Dendritic cell treated with granulocyte-macrophage colony-stimulating factor and Interleukin-4, amounts not matched to agents 40 ng/mL and 50 ng/mL, for 4 days (primary cell): ENCODE data around the gene PHB1.

ENCODE experiments used
- H3K27ac Mint-ChIP-seq: one replicate; pipeline ENCODE4 v1.8.0; 2022; ENCODE audit warnings: mild to moderate bottlenecking, mixed read lengths
- H3K27me3 Mint-ChIP-seq: one replicate; pipeline ENCODE4 v1.8.0; 2022; ENCODE audit warnings: mild to moderate bottlenecking, mixed read lengths
- H3K36me3 Mint-ChIP-seq: one replicate; pipeline ENCODE4 v1.8.0; 2022; ENCODE audit warnings: low read depth, mixed read lengths
- H3K4me1 Mint-ChIP-seq: one replicate; pipeline ENCODE4 v1.8.0; 2022; ENCODE audit warnings: low read depth, mixed read lengths
- H3K4me3 Mint-ChIP-seq: one replicate; pipeline ENCODE4 v1.8.0; 2022; ENCODE audit warnings: mild to moderate bottlenecking, moderate library complexity, mixed read lengths
- H3K9me3 Mint-ChIP-seq: one replicate; pipeline ENCODE4 v1.8.0; 2022; ENCODE audit warnings: mixed read lengths
- intact Hi-C: fragments of 100-400 bp; cut with micrococcal nuclease; formaldehyde crosslinking; loops from one replicate; pipeline ENCODE4 v1.15.0; 2022

Gene PHB1

DNA sequence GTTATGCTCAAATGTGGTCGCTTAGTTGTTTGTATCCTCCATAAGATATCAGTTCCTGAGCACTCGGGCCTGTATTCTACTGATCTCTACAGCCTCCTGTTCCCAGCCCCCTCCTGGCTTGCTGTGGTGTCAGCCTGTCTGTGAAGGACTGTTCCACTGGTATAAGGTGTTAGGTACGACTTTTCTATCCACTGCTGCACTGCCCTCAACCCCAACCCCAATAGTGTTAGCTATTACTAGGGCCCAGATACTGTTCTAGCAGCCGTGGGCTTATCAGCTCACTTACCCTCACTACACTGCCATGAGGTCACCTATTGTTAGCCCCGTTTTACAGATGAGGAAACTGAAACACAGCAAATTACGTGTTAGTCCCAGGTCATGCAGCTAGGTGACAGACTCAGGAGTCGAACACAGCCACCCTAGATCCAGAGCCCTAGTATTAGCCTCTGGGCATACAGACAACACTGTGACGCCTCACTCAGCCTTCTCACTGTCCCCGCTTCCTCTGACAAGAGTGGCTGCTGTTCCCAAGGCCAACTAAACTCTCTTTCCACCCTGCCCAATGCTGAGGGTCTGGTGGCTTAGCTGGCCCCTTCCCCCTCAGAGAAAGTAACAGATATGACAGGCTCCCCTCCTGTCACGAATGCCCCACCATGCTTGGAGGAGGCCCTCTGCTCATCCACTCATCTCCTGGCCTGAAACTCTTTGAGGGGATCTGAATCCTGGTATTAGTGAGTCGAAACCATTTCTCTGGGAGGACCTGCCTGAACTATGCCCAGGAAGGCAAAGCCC is 27.0 kb downstream of the PHB1 start:
- no peaks in the 10 kb centered on the region for H3K36me3 Mint-ChIP-seq
- H3K27ac Mint-ChIP-seq = peak overlapping the region; percentile 95
- H3K4me1 Mint-ChIP-seq = peaks cover 49% of the 10 kb centered on the region
- no peaks in the 10 kb centered on the region for H3K9me3 Mint-ChIP-seq
- no peak overlapping the region for H3K4me3 Mint-ChIP-seq
- intact Hi-C loops = no loop called here
- H3K27me3 Mint-ChIP-seq = no peaks in the 10 kb centered on the region

GRCh38 chr17:49386373-49386772 is 28.3 kb downstream of the PHB1 start:
- Mint-ChIP-seq H3K9me3 (no peaks in the 10 kb centered on the region), H3K4me3 (no peak overlapping the region), H3K36me3 (no peaks in the 10 kb centered on the region), H3K4me1 (peaks cover 47% of the 10 kb centered on the region), H3K27ac (peak overlapping the region; percentile 95), H3K27me3 (no peaks in the 10 kb centered on the region)
- intact Hi-C loops = no loop called here

DNA sequence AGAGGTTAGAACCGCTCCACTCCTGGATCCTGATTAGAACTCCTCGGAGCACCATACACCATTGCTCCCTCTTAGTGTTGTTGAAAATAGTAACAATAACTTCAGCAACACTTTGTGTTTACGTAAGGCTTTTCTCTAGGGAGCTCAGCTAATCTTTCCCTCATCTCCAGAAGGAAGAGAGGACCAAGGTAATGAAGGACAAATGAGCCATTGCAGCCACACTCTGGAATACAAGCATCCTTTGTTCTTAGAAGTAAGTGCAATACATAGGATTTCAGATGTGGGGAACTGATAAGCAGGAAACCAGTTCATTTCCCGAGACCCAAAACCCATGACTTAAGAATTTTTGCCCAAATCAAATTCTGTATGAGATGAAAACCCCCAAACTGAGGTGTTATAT is 29.7 kb downstream of the PHB1 start:
- H3K9me3 Mint-ChIP-seq = no peaks in the 10 kb centered on the region
- H3K36me3 Mint-ChIP-seq = no peaks in the 10 kb centered on the region
- no peaks in the 10 kb centered on the region for H3K27me3 Mint-ChIP-seq
- H3K4me1 Mint-ChIP-seq = peaks cover 41% of the 10 kb centered on the region
- H3K27ac Mint-ChIP-seq = no peak overlapping the region
- intact Hi-C loops = no loop called here
- no peak overlapping the region for H3K4me3 Mint-ChIP-seq

DNA sequence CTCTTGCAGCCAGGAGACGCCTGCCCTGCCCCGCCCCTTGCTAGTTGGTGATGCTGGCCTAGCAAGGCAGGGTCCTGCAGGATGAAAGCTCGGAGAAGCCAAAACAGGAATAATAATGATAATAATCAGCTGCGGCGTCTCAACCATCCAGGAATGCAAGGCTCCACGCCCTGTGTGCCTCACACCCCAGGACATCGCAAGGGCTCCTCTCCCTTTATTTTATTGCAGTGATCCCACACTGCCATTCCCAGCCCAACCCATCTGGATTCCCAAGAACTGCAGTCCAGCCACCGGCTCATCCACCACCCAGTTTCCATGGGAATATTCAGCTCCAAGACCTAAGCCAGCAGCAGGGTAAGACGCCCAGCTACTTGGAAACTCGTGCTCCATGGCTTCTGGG is 31.6 kb downstream of the PHB1 start:
- Mint-ChIP-seq H3K36me3 (no peaks in the 10 kb centered on the region), H3K4me1 (peaks cover 37% of the 10 kb centered on the region), H3K4me3 (no peak overlapping the region), H3K9me3 (no peaks in the 10 kb centered on the region), H3K27ac (no peak overlapping the region), H3K27me3 (no peaks in the 10 kb centered on the region)
- intact Hi-C loops = no loop called here

- Mint-ChIP-seq H3K4me1 (peaks cover 32% of the 10 kb centered on the region), H3K36me3 (no peaks in the 10 kb centered on the region), H3K27me3 (no peaks in the 10 kb centered on the region), H3K27ac (no peak overlapping the region), H3K9me3 (no peaks in the 10 kb centered on the region), H3K4me3 (no peak overlapping the region)
- intact Hi-C loops = no loop called here
Observed at GRCh38 chr17:49382556-49382955, 32.1 kb downstream of the PHB1 start.

- Mint-ChIP-seq H3K4me3 (no peak overlapping the region), H3K36me3 (no peaks in the 10 kb centered on the region), H3K27me3 (no peaks in the 10 kb centered on the region), H3K9me3 (no peaks in the 10 kb centered on the region), H3K4me1 (peaks cover 27% of the 10 kb centered on the region), H3K27ac (no peak overlapping the region)
- intact Hi-C loops = no loop called here
Observed at GRCh38 chr17:49381793-49382192, 32.9 kb downstream of the PHB1 start.

DNA sequence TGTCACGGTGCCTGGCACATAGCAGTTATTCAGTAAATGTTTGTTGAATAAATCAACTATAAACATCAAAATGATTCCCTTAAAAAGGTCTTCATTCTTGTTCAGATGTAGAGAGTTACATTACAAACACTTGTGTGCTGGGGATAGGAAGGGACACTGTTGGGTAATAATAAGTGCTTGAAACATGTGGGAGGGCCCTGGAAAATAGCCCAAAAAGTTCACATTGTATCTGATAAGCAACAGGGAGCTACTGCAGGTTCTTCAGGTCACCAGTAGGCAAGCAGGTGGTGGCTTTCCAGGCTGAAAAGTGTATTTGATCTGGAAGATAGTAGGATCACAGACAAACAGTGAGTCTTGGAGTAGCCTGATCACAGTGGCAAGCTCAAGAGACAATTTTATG is 33.6 kb downstream of the PHB1 start:
- H3K4me1 Mint-ChIP-seq = peaks cover 30% of the 10 kb centered on the region
- no peaks in the 10 kb centered on the region for H3K27me3 Mint-ChIP-seq
- H3K9me3 Mint-ChIP-seq = no peaks in the 10 kb centered on the region
- no peak overlapping the region for H3K27ac Mint-ChIP-seq
- intact Hi-C loops = no loop called here
- no peak overlapping the region for H3K4me3 Mint-ChIP-seq
- H3K36me3 Mint-ChIP-seq = no peaks in the 10 kb centered on the region

DNA sequence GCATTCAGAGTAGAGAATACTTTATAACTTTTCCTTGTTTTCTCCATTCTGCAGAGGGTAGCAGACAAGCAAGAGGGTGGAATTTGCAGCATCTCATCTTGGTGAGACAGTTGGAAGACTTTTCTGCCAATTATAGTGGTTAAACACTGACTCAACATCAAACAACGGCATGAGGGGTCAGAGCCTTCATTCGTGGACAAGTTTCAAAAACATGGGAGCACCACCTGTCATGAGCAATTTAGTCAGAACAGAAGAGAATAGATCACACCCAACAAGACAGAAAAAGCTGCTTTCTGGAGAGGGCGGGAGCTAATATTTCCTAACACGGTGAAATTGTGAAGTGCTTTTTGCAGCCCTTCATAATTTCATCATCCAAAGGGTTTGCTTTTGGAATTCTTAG is 34.8 kb downstream of the PHB1 start:
- Mint-ChIP-seq H3K27ac (no peak overlapping the region), H3K9me3 (no peaks in the 10 kb centered on the region), H3K27me3 (no peaks in the 10 kb centered on the region), H3K4me3 (no peak overlapping the region), H3K4me1 (peaks cover 31% of the 10 kb centered on the region), H3K36me3 (no peaks in the 10 kb centered on the region)
- intact Hi-C loops = no loop called here

GRCh38 chr17:49378311-49378710 is 36.4 kb downstream of the PHB1 start:
- Mint-ChIP-seq H3K27me3 (no peaks in the 10 kb centered on the region), H3K27ac (no peak overlapping the region), H3K4me3 (no peak overlapping the region), H3K36me3 (peaks cover under 1% of the 10 kb centered on the region), H3K9me3 (no peaks in the 10 kb centered on the region), H3K4me1 (peaks cover 31% of the 10 kb centered on the region)
- intact Hi-C loops = no loop called here

DNA sequence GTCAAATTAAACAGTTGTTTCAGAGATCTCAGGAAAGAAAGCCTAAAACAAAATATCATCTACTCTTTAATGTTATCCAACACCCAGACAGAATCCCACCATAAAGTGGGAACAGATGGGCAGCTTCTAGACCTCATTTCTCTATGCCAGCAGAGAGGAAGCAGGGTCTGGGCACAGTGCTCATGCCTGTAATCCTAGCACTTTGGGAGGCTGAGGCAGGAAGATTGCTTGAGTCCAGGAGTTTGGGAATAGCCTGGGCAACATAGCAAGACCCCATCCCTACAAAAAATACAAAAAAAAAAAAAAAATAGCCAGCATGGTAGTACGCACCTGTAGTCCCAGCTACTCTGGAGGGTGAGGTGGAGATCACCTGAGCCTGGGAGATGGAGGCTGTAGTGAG is 39.1 kb downstream of the PHB1 start:
- H3K4me3 Mint-ChIP-seq = no peak overlapping the region
- peaks cover 6% of the 10 kb centered on the region for H3K36me3 Mint-ChIP-seq
- H3K9me3 Mint-ChIP-seq = no peaks in the 10 kb centered on the region
- no peaks in the 10 kb centered on the region for H3K27me3 Mint-ChIP-seq
- H3K4me1 Mint-ChIP-seq = peaks cover 32% of the 10 kb centered on the region
- intact Hi-C loops = no loop called here
- no peak overlapping the region for H3K27ac Mint-ChIP-seq

GRCh38 chr17:49373115-49373514 is 41.6 kb downstream of the PHB1 start:
- Mint-ChIP-seq H3K9me3 (no peaks in the 10 kb centered on the region), H3K36me3 (peaks cover 6% of the 10 kb centered on the region), H3K4me1 (peaks cover 19% of the 10 kb centered on the region), H3K4me3 (no peak overlapping the region), H3K27ac (no peak overlapping the region), H3K27me3 (no peaks in the 10 kb centered on the region)
- intact Hi-C loops = no loop called here

GRCh38 chr17:49372425-49372824 is 42.3 kb downstream of the PHB1 start:
- Mint-ChIP-seq H3K27ac (peak overlapping the region; percentile 54), H3K36me3 (peaks cover 6% of the 10 kb centered on the region), H3K4me1 (peaks cover 23% of the 10 kb centered on the region), H3K9me3 (no peaks in the 10 kb centered on the region), H3K4me3 (no peak overlapping the region), H3K27me3 (no peaks in the 10 kb centered on the region)
- intact Hi-C loops = no loop called here

DNA sequence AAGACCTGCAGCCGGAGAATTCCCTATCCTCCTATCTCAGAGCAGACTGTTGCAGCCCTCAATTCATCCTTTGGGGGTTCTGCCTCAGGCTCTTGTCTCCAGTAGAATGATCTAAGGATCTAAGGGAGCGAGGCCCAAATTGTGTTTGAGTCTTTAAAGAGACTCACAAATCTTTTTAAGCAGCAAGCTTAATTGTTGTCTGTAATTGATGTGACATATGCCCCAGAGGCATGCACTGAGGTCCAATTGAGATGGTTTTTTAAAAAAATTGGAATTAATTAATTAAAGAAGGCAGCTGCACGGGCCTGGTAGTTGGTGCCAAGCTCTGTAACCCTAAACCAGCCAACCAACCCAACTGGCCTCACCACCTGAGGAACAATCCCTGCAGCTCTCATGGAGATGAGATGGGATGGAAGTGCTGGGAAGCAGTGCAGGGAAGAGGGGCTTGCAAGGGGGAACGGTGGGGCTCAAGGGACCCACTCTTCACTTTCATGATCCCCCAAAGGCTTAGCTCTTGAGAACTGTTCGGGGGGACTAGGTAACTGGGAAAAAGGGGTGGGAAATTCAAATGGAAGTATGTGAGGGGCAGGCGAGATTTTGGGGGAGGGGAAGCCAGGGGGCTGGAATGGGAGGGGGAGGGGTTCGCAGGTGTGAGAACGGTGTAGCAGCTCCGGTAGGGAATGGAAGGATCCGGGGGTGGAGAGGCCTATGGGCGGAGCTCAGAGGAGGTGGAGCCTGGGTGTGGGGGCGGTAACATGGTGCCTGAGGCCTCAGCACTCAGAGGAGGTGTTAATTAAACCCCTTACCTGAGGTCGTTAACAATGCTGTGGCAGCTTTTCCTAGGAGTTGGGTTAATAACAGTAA is 43.5 kb downstream of the PHB1 start:
- no peak overlapping the region for H3K4me3 Mint-ChIP-seq
- no peaks in the 10 kb centered on the region for H3K9me3 Mint-ChIP-seq
- H3K4me1 Mint-ChIP-seq = peaks cover 15% of the 10 kb centered on the region
- intact Hi-C loops = no loop called here
- H3K36me3 Mint-ChIP-seq = peaks cover 6% of the 10 kb centered on the region
- no peak overlapping the region for H3K27ac Mint-ChIP-seq
- no peaks in the 10 kb centered on the region for H3K27me3 Mint-ChIP-seq

DNA sequence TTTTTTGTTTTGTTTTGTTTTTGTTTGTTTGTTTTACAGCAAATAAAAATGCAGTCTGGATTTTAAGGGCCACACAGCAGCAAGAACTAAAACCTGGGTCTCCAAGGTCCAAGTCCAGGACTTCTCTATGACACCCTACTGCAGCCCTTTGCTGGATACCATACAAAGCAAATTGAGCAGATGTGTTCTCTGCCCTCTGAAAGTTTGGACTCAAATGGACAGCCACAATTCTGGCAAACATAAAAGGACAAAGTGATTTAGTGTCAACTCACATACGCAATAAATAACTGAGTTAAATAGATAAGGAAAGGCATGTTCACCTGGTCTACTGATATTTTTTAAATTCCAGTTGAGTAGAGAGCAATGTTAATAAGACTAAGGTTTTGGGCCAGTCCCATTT is 44.9 kb downstream of the PHB1 start:
- H3K36me3 Mint-ChIP-seq = peaks cover 6% of the 10 kb centered on the region
- no peak overlapping the region for H3K4me3 Mint-ChIP-seq
- intact Hi-C loops = no loop called here
- no peaks in the 10 kb centered on the region for H3K9me3 Mint-ChIP-seq
- peaks cover 20% of the 10 kb centered on the region for H3K4me1 Mint-ChIP-seq
- H3K27ac Mint-ChIP-seq = no peak overlapping the region
- H3K27me3 Mint-ChIP-seq = no peaks in the 10 kb centered on the region
